Calu3 (cell line): Measurements from ENCODE around the gene TSPAN10. TPM values are rescaled to one million over a fixed set of nuclear protein-coding genes. Genes with fewer than 3 reads are reported as not detected.
A peak's percentile ranks its signal among the peaks of the same experiment; 100 is the strongest.

Source experiments
- BruUV-seq: library from RNA; stranded (reverse); fragments of 400-500 nt; replicated peaks from 2 replicates; lab custom pipeline; 2021; lab: Mats Ljungman, UMichigan
- CTCF ChIA-PET: fragments of 300-600 bp; sonication (Branson Sonifier 250); formaldehyde crosslinking; loops from one replicate; lab custom pipeline; 2022; ENCODE audit warnings: antibody characterized with exemption; lab: Charles Lee
- DNase-seq: peaks from one replicate; pipeline ENCODE4 v3.0.0; 2022
- H3K27ac Mint-ChIP-seq: one replicate; pipeline ENCODE4 v1.8.0; 2022; ENCODE audit warnings: mixed read lengths; ENCODE audit not compliant: unreplicated experiment
- H3K27me3 Mint-ChIP-seq: one replicate; pipeline ENCODE4 v1.8.0; 2022; ENCODE audit warnings: mixed read lengths; ENCODE audit not compliant: unreplicated experiment
- H3K36me3 Mint-ChIP-seq: one replicate; pipeline ENCODE4 v1.8.0; 2022; ENCODE audit warnings: mild to moderate bottlenecking, moderate library complexity, mixed read lengths; ENCODE audit not compliant: insufficient read depth, unreplicated experiment
- H3K4me1 Mint-ChIP-seq: one replicate; pipeline ENCODE4 v1.8.0; 2022; ENCODE audit warnings: mild to moderate bottlenecking, low read depth, mixed read lengths; ENCODE audit not compliant: unreplicated experiment
- H3K4me3 Mint-ChIP-seq: one replicate; pipeline ENCODE4 v1.8.0; 2022; ENCODE audit warnings: mild to moderate bottlenecking, low read depth, moderate library complexity, mixed read lengths; ENCODE audit not compliant: unreplicated experiment
- H3K9me3 Mint-ChIP-seq: one replicate; pipeline ENCODE4 v1.8.0; 2022; ENCODE audit warnings: low read depth, mixed read lengths; ENCODE audit not compliant: unreplicated experiment
- intact Hi-C: fragments of 100-400 bp; cut with micrococcal nuclease; formaldehyde crosslinking; loops from one replicate; pipeline ENCODE4 v1.10.0; 2022; ENCODE audit not compliant: unreplicated experiment
- total RNA-seq: library from RNA; stranded (reverse); gene quantifications from 2 replicates; pipeline ENCODE4 v1.2.3, GENCODE V29; 2022
- TF ChIP-seq, protein P1 (sequence below): fragments of 200-600 bp; IDR thresholded peaks from one replicate; pipeline ENCODE4 v1.8.0; 2022; ENCODE audit warnings: antibody characterized with exemption; ENCODE audit not compliant: unreplicated experiment

The TSPAN10 gene
- total RNA-seq, 1 experiment from 2014 or later: 2.9 TPM

DNA sequence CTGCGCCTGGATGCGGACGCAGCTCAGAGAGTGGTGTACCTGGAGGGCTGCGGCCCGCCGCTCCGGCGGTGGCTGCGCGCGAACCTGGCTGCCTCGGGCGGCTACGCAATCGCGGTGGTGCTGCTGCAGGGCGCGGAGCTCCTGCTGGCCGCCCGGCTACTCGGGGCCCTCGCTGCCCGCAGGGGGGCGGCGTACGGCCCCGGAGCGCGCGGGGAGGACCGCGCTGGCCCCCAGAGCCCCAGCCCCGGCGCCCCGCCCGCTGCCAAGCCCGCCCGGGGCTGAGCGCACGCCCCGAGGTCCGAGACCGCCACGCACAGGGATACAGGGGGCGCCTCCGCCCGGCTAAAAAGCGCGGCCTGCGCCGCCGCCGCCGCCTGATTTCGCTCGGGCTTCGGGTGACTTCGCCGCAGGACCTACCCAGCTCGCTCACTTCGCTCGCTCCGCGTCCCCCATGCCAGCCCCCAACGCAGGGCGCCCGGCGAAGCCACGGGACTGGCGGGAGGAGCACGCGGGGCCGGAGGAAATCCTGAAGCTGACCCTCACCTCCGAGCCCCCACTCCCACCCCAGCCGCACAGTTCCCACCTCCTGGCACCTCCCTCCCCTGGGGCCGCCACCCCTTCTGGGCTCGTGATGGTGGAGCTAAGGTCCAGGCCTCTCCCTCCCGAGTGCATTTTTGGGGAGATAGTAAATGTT lies 11.2 kb downstream of the TSPAN10 start:
- DNase-seq: no peak
- no peaks in the 10 kb centered on the region for H3K9me3 Mint-ChIP-seq
- H3K27me3 Mint-ChIP-seq: peaks cover 11% of the 10 kb centered on the region
- TF ChIP-seq, protein P1, sequence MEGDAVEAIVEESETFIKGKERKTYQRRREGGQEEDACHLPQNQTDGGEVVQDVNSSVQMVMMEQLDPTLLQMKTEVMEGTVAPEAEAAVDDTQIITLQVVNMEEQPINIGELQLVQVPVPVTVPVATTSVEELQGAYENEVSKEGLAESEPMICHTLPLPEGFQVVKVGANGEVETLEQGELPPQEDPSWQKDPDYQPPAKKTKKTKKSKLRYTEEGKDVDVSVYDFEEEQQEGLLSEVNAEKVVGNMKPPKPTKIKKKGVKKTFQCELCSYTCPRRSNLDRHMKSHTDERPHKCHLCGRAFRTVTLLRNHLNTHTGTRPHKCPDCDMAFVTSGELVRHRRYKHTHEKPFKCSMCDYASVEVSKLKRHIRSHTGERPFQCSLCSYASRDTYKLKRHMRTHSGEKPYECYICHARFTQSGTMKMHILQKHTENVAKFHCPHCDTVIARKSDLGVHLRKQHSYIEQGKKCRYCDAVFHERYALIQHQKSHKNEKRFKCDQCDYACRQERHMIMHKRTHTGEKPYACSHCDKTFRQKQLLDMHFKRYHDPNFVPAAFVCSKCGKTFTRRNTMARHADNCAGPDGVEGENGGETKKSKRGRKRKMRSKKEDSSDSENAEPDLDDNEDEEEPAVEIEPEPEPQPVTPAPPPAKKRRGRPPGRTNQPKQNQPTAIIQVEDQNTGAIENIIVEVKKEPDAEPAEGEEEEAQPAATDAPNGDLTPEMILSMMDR: no peak
- peaks cover 5% of the 10 kb centered on the region for H3K36me3 Mint-ChIP-seq
- BruUV-seq: no TSS peak
- H3K27ac Mint-ChIP-seq: no peak overlapping the region
- intact Hi-C loops: no loop called here
- CTCF ChIA-PET: no interaction called here
- H3K4me3 Mint-ChIP-seq: no peak overlapping the region
- H3K4me1 Mint-ChIP-seq: peaks cover 9% of the 10 kb centered on the region

DNA sequence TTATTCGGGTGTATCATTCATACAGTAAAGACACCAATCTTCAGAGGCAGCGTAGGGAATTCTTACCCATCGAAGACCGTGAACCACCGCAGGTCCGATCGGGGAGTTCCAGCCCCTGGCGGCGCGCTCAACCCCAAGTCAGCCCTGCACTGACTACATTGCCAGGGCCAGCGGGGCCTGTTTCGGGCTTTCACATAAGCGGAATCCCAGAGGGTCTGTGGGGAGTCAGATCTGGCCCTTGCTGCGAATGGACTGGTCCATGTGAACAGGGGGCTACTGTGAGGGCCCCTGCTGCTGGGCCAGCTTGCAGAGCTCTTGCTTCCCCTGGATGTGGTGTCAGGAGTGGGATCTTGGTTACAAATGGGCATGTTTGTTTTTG lies 11.7 kb downstream of the TSPAN10 start:
- H3K27ac Mint-ChIP-seq: no peak overlapping the region
- intact Hi-C loops: no loop called here
- H3K4me3 Mint-ChIP-seq: no peak overlapping the region
- DNase-seq: no peak
- peaks cover 5% of the 10 kb centered on the region for H3K36me3 Mint-ChIP-seq
- TF ChIP-seq, protein P1: no peak
- CTCF ChIA-PET: no interaction called here
- no peaks in the 10 kb centered on the region for H3K9me3 Mint-ChIP-seq
- peaks cover 11% of the 10 kb centered on the region for H3K27me3 Mint-ChIP-seq
- H3K4me1 Mint-ChIP-seq: peaks cover 9% of the 10 kb centered on the region
- BruUV-seq: no TSS peak

DNA sequence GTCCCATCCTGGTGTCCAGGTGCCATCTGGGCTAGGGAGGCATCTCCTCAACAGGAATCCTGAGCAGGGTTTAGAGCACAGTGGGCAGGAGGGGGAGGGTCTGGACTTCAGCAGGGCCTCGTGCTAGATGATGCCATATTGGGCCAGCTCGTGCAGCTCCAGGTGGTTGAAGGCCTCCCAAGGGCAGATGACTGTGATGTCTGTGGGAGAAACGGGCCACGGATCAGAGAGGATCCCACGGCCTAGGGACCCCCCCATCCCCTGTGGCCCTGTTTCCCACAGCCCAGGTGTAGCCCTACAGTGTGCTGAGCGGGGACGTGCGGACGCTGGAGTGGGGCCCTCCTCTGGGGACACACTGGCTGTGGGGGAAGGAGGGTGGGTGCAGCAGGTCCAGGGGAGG lies 14.0 kb downstream of the TSPAN10 start:
- Mint-ChIP-seq H3K4me1 (peaks cover 9% of the 10 kb centered on the region), H3K27ac (no peak overlapping the region), H3K27me3 (peaks cover 11% of the 10 kb centered on the region), H3K4me3 (no peak overlapping the region), H3K36me3 (peaks cover 5% of the 10 kb centered on the region), H3K9me3 (no peaks in the 10 kb centered on the region)
- BruUV-seq: no TSS peak
- DNase-seq: no peak
- TF ChIP-seq, protein P1: no peak
- intact Hi-C loops: no loop called here
- CTCF ChIA-PET: no interaction called here

DNA sequence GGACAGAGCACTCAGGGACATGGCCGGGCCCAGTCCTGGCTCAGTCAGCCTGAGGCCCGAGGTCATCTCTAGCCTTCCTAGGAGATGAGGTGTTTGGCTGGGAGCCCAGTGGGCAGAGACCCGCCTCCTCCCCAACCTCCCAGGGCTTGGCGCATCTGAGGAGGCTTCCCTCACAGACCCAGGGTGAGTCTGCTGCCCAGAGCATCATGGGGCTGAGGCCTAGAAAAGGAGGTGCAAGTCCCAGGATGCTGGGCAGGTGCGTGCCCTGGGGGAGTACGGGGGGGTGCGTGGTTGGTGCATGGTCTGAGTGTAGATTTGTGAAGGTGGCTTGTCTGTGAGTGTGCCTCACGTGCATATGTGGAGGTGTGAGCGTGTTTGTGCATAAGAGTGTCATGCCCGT lies 14.7 kb downstream of the TSPAN10 start:
- H3K36me3 Mint-ChIP-seq: peaks cover 5% of the 10 kb centered on the region
- H3K9me3 Mint-ChIP-seq: no peaks in the 10 kb centered on the region
- no TSS peak for BruUV-seq
- no peak overlapping the region for H3K4me3 Mint-ChIP-seq
- no peak overlapping the region for H3K27ac Mint-ChIP-seq
- H3K4me1 Mint-ChIP-seq: peaks cover 9% of the 10 kb centered on the region
- TF ChIP-seq, protein P1: no peak
- DNase-seq: peak; percentile 63
- H3K27me3 Mint-ChIP-seq: peaks cover 11% of the 10 kb centered on the region
- CTCF ChIA-PET: no interaction called here
- intact Hi-C loops: no loop called here
